IPS-18c (cell line): ENCODE results near the gene DDX1.
"Not testable (repeated sequence)": the region's sequence is repeated elsewhere in the genome, so short reads cannot be mapped to it uniquely, and the experiment has no call there.

Source experiments
- H3K4me3 ChIP-seq: 2 replicates; pipeline ENCODE4 v1.7.0; 2013; ENCODE audit warnings: low read depth, mild to moderate bottlenecking, low read length, moderate library complexity; ENCODE audit not compliant: insufficient read depth
- H3K9me3 ChIP-seq: one replicate; pipeline ENCODE4 v1.6.1; 2013; ENCODE audit warnings: mild to moderate bottlenecking, low read length, moderate library complexity; ENCODE audit not compliant: control insufficient read depth, insufficient read depth

DDX1 gene

GRCh38 chr2:15591692-15592463 lies at the start of gene DDX1:
TSS of gene DDX1 (plus strand) at chr2:15591868. CDS start at chr2:15591934, 66 bp downstream.
- peak within 1 kb of the TSS; percentile 87 for H3K4me3 ChIP-seq

DNA sequence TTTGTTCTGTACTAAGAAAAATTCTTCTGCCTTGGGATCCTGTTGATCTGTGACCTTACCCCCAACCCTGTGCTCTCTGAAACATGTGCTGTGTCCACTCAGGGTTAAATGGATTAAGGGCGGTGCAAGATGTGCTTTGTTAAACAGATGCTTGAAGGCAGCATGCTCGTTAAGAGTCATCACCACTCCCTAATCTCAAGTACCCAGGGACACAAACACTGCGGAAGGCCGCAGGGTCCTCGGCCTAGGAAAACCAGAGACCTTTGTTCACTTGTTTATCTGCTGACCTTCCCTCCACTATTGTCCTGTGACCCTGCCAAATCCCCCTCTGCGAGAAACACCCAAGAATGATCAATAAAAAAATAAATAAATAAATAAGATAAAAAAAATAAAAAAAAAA lies 49.4 kb upstream of the DDX1 start:
- not testable (repeated sequence) for H3K4me3 ChIP-seq, H3K9me3 ChIP-seq

More at GRCh38 chr2:15591692-15592463, at the start of gene DDX1:
- H3K9me3 ChIP-seq = no peaks in the 10 kb centered on the region

- Histone ChIP-seq H3K9me3 (no peaks in the 10 kb centered on the region), H3K4me3 (no peak overlapping the region)
Observed at GRCh38 chr2:15543053-15543452, 48.6 kb upstream of the DDX1 start.

DNA sequence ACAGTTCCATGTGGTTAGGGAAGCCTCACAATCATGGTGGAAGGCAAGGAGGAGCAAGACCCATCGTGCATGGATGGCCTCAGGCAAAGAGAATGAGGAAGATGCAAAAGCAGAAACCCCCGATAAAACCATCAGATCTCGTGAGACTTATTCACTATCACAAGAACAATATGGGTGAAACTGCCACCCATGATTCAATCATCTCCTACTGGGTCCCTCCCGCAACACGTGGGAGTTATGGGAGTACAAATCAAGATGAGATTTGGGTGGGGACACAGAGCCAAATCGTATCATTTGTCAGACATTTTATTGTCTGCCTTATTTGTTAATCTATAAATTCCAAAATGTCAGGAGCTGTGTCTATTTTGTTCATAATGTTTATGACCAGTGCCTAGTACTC lies 48.1 kb upstream of the DDX1 start:
- Histone ChIP-seq H3K4me3 (no peak overlapping the region), H3K9me3 (no peaks in the 10 kb centered on the region)

GRCh38 chr2:15544227-15544626 lies 47.4 kb upstream of the DDX1 start:
- H3K9me3 ChIP-seq = no peaks in the 10 kb centered on the region
- no peak overlapping the region for H3K4me3 ChIP-seq

- H3K4me3 ChIP-seq = no peak overlapping the region
- no peaks in the 10 kb centered on the region for H3K9me3 ChIP-seq
Observed at GRCh38 chr2:15546297-15547098, 45.2 kb upstream of the DDX1 start.

DNA sequence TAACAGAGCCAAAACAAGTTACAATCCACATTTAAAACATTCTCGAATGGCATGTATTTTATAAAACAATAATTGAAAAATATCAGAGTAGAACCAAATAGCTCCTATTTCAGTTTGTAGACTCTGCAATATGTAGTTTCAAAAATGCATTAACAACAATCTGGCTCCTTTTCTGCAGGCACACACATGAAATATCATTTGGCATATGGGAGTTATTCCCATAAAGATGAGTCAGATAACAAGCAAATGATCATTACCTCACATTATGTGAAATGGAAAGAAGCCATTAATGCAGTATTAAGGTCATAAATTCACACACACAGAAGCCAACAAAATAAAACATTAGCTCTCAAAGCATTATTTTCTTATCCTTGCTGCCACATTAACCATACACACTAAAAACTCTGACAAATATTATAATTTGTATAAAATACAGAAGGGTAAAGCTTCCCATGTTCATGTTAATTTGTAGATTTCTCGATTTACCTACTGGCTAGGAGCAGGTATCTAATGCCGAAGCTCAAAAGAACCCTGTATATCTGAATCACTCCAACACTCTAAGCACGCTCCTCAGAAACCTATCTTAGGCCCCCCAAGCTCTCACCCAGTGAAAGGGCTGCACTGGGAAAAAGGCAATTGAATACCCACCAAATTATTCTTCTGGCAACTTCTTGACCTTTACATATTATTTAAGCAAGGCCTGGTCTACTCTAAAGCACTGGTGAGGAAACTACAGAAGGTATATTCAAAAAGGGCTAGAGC lies 44.4 kb upstream of the DDX1 start:
- no peak overlapping the region for H3K4me3 ChIP-seq

GRCh38 chr2:15548974-15549373 lies 42.7 kb upstream of the DDX1 start:
- no peaks in the 10 kb centered on the region for H3K9me3 ChIP-seq
- no peak overlapping the region for H3K4me3 ChIP-seq

More for the DNA sequence above, 44.4 kb upstream of the DDX1 start:
- no peaks in the 10 kb centered on the region for H3K9me3 ChIP-seq

GRCh38 chr2:15553519-15553918 lies 38.1 kb upstream of the DDX1 start:
- Histone ChIP-seq H3K4me3 (no peak overlapping the region), H3K9me3 (no peaks in the 10 kb centered on the region)

DNA sequence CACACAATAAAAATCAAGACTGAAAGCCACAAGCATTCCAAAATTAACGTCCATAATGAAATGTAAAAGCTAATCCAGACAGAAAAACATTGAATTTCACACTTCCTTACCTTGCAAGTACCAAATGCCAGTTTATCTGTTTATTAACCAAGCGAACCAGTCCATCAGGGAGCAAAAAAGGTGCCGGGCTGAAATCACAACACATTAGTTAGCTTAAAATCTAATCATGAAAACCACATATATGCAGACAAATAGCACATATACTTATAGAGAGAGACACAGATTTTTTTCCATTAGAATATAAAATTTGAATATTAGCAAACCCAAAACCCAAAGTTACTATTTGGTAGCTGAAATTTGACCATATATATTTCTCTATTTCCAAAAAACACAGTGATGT lies 37.7 kb upstream of the DDX1 start:
- H3K4me3 ChIP-seq = no peak overlapping the region
- no peaks in the 10 kb centered on the region for H3K9me3 ChIP-seq

DNA sequence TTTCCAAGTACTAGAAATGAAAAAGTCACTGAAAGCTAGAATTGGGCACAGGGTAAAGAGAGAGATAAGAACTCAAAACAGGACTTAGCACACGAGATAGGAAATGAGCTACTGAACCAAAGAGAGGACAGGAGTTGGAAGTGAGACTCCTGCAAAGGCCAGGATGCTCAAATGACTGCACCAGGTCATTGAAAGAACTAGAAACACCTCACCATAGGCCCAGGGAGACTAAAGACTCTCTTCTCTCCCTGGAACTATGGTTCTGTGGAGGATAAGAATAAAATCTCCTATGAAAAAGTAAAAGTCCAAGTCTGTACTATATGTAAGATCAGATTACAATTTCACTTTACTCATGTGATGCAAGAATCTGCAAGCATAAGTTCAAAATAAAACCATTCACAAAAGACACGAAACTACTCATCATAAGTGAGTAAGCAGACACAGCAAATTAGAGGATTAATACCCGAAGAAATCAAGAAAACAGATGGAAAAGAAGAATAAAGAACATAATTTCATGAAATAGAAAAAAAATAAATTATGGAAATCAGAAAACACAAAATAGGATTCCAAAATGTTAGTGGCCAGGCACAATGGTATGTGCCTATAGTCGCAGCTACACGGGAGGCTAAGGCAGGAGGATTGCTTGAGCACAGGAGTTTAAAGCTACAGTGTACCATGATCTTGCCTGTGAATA lies 37.0 kb upstream of the DDX1 start:
- Histone ChIP-seq H3K9me3 (no peaks in the 10 kb centered on the region), H3K4me3 (no peak overlapping the region)

GRCh38 chr2:15555760-15556193 lies 35.9 kb upstream of the DDX1 start:
- Histone ChIP-seq H3K4me3 (no peak overlapping the region), H3K9me3 (no peaks in the 10 kb centered on the region)

DNA sequence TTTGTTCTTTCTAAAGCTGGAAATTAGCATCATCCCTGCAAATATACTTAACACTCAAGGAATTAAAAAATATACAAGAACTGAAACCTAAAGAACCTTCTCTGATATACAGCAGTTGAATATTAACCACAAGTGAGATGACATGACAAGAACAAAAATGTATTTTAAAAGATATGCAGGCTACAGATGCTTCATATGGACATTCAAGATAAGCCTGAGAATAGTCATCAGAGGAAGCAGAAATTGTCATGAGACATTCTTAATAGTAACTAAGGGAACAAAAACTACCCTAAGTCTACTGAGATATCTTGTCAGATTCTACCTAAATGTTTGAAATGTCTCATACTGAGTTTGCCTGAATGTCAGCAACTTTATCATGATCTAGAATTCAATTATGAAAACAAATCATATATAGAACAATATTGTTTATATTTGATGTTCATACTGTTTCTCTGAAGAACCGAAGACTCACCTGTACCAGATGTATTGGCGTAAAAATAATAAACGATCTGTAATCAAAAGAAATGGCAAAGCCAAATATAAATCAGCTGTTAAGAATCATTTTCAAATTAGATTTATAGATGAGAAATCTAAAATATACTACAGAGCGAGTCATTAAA lies 35.2 kb upstream of the DDX1 start:
- Histone ChIP-seq H3K4me3 (no peak overlapping the region), H3K9me3 (no peaks in the 10 kb centered on the region)

DNA sequence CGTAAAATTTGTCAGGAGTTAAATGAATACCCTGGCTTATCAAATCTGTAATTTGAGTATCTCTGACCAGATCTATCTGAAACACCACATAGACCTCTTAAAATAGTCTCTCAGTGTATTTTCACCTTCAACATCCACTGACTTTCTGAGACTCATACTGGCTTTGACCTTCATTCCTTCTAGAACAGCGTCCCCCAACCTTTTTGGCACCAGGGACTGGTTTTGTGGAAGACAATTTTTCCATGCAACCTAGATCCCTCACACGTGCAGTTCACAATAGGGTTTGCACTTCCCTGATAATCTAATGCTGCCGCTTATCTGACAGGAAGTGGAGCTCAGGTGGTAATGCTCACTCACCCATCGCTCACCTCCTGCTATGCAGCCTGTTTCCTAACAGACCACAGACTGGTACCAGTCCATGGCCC lies 33.8 kb upstream of the DDX1 start:
- no peak overlapping the region for H3K4me3 ChIP-seq

GRCh38 chr2:15559379-15560139 lies 32.1 kb upstream of the DDX1 start:
- Histone ChIP-seq H3K4me3 (no peak overlapping the region), H3K9me3 (no peaks in the 10 kb centered on the region)

More for the DNA sequence above, 33.8 kb upstream of the DDX1 start:
- H3K9me3 ChIP-seq = no peaks in the 10 kb centered on the region
